ENCODE data around the gene SCMH1. TPM values are rescaled to one million over a fixed set of nuclear protein-coding genes. Genes with fewer than 3 reads are reported as not detected.

The SCMH1 gene
- total and polyA plus RNA-seq, 2 donors (not counting 3 experiments of a cell fraction or from before 2014, with no cell fraction given): 39.9 to 40.7 TPM

DNA sequence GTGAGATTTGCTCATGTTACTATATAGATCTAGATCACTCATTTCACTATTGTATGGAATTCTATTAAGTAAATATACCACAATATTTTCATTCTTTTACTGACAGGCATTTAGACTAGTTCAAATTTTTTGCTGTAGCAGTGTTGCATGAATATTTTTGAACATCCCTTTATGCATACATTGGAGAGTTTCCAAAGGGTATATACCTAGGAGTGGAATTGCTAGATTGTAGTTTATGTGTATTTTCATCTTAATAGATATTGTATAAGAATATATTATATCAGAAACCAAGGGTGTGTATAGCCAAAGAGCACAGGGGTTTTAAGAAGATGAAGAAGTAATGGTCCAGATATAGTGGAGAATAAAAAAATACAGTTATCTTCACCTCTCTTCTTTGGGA is 6.2 kb downstream of the SCMH1 start:
- Histone ChIP-seq H3K9ac (replicated peaks; ENCODE audit: extremely low read depth, insufficient read depth, low read length) (no peak overlapping the region), H2AFZ (ENCODE audit: low read depth, low read length) (no peak overlapping the region), H3K27me3 (ENCODE audit: control insufficient read depth in 2 of 2, insufficient read depth in 2 of 2, low read length in 2 of 2) (no peaks in the 10 kb centered on the region), H3K36me3 (ENCODE audit: control insufficient read depth in 2 of 2, extremely low read depth in 1 of 2, insufficient read depth in 2 of 2, low read length in 2 of 2) (no peaks in the 10 kb centered on the region), H4K20me1 (replicated peaks; ENCODE audit: control insufficient read depth, extremely low read depth, insufficient read depth, low read length) (no peaks in the 10 kb centered on the region), H3K9me3 (replicated peaks; ENCODE audit: control insufficient read depth, insufficient read depth, low read length) (no peaks in the 10 kb centered on the region), H3K79me2 (ENCODE audit: control insufficient read depth, insufficient read depth, low read length) (peaks cover 35% of the 10 kb centered on the region), H3K4me3 (replicated peaks in 1 of 3; ENCODE audit: insufficient read depth in 1 of 3, low read depth in 1 of 3, low read length in 3 of 3) (no peak overlapping the region), H3K4me2 (ENCODE audit: insufficient read depth, low read length) (no peak overlapping the region), H3K4me1 (ENCODE audit: control insufficient read depth, extremely low read depth, insufficient read depth, low read length) (peaks cover 31% of the 10 kb centered on the region), H3K27ac (ENCODE audit: insufficient read depth, low read depth, low read length) (no peak overlapping the region), H3K9me1 (replicated peaks; ENCODE audit: control insufficient read depth, extremely low read depth, insufficient read depth, low read length) (peaks cover 5% of the 10 kb centered on the region)
- no TSS peak for BruUV-seq (replicated peaks)
- dilution Hi-C loops (cut with MboI; ENCODE audit: extremely low pct_ligation_motif_present, low sequenced_read_pairs): no loop called here
- ChIA-PET POLR2A (no interaction called here), CTCF (no interaction called here)
- TF ChIP-seq MYC (IDR thresholded peaks at IDR 0.05; ENCODE audit: low read depth, low read length) (no peak), JUN (IDR thresholded peaks at IDR 0.05; ENCODE audit: borderline replicate concordance, insufficient read depth, insufficient read length, low read depth) (no peak), FOS (IDR thresholded peaks at IDR 0.05; ENCODE audit: borderline replicate concordance, insufficient read depth, low read length) (no peak), EZH2 (IDR thresholded peaks at IDR 0.05; ENCODE audit: borderline replicate concordance, low read depth, low read length, severe bottlenecking) (no peak), CTCF (IDR thresholded peaks at IDR 0.05; ENCODE audit: extremely low read depth in 1 of 2, insufficient read depth in 1 of 2, low read depth in 1 of 2, low read length in 2 of 2) (no peak), POLR2A (IDR thresholded peaks at IDR 0.05; ENCODE audit: low read depth, low read length) (no peak), GATA2 (IDR thresholded peaks at IDR 0.05; ENCODE audit: insufficient read depth, insufficient read length, low read depth, low read length) (no peak)
- TF ChIP-seq, protein P1, sequence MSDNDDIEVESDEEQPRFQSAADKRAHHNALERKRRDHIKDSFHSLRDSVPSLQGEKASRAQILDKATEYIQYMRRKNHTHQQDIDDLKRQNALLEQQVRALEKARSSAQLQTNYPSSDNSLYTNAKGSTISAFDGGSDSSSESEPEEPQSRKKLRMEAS (IDR thresholded peaks at IDR 0.05; ENCODE audit: insufficient read depth, insufficient read length): no peak
- no peak for FAIRE-seq
- DNase-seq (ENCODE audit: low read depth, low spot score): no peak
- intact Hi-C loops (cut with micrococcal nuclease): no loop called here

Data from endothelial cell of umbilical vein (primary cell).